Effector CD4-positive, alpha-beta T cell (primary cell): Measurements from ENCODE around the gene EYA2.

Source experiments
- DNase-seq: peaks from one replicate; pipeline ENCODE4 v3.0.0-alpha.2; 2020

Gene EYA2

DNA sequence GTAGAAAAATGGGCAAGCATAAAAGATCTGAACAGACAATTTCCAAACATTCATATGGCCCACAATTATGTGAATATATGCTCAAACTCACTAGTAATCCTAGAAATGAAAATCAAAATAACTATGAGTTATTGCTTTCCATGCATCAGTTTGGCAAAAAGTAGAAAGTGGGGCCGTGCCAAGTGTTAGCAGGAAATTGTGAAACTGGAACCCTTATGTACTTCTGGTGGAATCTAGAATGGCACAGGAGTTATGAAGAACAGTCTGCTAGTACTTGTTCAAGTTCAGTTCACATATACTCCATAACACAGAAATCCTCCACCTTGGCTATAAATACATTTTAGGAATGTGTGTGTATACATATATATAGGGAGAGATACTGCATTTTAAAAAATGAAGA lies 89.8 kb downstream of the EYA2 start:
- DNase-seq, result no peak

DNA sequence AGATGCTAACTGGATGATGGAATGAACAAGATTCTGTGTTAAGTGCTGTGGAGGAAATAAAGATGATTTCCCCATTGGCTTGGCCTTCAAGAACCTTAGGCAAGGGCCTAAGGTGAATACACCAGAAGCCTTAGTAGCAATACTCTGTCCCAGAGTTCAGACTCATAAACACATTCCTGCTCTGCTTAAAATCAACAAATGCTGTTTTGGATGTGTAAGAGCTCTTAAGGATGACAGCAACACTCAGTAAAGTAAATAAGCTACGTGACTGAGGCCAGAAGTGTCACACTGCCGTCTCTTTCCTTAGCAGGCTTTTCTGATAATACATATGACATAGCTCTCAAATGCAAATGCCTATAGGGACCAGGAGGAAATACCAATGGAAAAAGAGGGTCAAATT lies 90.6 kb downstream of the EYA2 start:
- no peak for DNase-seq

GRCh38 chr20:46985671-46986070 lies 91.0 kb downstream of the EYA2 start:
- DNase-seq, result no peak

GRCh38 chr20:46987001-46987400 lies 92.4 kb downstream of the EYA2 start:
- no peak for DNase-seq

DNA sequence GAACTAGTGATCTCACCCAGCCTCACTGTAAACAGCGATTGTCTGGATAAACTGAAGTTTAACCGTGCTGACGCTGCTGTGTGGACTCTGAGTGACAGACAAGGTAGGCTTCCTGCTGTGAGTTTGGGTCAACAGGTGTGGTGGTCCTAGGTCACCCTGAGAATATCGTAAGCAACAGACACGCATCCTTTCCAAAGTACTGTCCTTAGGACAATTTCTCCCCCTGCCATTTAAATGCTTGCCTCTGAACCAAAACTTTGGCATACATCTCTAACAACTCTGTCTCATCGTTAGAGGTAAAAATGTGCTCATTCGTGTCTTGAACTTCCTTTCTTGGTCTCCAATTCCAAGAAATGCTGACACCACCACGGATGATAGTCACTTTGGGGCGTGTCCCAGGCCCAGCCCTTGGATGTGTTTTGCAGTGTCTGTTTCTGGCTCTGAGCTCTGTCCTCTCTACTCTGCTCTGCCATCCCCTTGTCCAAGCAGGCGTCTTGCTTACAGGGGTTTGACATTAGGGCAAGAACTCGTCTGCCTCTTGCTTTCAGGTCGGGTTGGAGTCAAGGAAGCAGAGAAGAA lies 95.5 kb downstream of the EYA2 start:
- no peak for DNase-seq

GRCh38 chr20:46990596-46991104 lies 96.0 kb downstream of the EYA2 start:
- DNase-seq, result no peak

GRCh38 chr20:46991168-46991567 lies 96.5 kb downstream of the EYA2 start:
- no peak for DNase-seq

GRCh38 chr20:46991880-46992639 lies 97.4 kb downstream of the EYA2 start:
- DNase-seq, result no peak

DNA sequence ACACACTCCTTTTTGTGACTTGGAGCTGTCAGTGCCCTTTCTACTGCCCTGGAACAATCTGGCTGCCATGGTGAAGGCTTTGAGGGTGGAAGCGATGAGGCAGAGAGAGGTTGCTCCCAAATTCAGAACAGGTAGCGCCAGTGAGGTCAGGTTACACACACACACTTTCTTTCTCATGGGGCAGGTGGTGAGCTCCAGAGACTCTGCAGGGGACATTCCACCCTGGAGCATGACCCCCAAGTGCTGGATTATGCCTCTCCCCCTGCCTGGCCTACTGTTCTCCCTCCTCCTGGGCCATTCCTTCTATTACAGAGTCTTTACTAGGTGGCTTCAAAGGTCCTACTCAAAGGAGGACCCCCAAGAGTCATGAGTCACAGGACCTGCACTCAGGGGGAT lies 98.0 kb downstream of the EYA2 start:
- no peak for DNase-seq

- DNase-seq, result no peak
Observed at GRCh38 chr20:46993465-46994095, 98.9 kb downstream of the EYA2 start.

- no peak for DNase-seq
Observed at GRCh38 chr20:46994341-46994740, 99.7 kb downstream of the EYA2 start.

DNA sequence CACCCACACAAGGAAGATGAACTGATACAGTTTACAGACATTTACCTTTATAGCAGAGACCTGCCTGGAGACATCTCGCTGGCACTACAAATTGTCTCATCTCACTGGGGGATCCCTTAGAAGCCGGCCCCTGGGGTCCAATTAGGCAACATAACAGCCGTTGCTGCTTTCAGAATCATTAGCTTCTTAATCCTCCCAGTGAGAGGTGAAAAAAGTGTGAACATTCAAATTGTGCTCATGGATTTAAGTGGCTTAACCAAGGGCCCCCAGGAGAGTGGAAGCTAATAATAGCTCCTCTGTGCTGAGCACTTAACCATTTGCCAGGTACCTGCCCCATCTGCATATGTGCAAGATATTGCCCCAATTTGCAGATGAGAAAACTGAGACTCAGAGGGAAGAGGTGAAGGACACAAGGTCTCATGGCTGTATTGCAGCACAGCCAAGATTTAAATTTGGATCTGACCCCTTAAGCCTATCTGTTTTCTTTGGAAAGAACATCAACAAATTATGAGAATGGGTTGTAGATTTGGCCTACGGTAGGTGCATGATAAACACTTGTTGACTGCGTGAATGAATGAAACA lies 101.0 kb downstream of the EYA2 start:
- no peak for DNase-seq

GRCh38 chr20:46997187-46997586 lies 102.5 kb downstream of the EYA2 start:
- no peak for DNase-seq

GRCh38 chr20:46998477-46999240 lies 104.0 kb downstream of the EYA2 start:
- no peak for DNase-seq

GRCh38 chr20:46999801-47000465 lies 105.3 kb downstream of the EYA2 start:
- DNase-seq, result no peak

GRCh38 chr20:47003223-47003622 lies 108.6 kb downstream of the EYA2 start:
- no peak for DNase-seq

DNA sequence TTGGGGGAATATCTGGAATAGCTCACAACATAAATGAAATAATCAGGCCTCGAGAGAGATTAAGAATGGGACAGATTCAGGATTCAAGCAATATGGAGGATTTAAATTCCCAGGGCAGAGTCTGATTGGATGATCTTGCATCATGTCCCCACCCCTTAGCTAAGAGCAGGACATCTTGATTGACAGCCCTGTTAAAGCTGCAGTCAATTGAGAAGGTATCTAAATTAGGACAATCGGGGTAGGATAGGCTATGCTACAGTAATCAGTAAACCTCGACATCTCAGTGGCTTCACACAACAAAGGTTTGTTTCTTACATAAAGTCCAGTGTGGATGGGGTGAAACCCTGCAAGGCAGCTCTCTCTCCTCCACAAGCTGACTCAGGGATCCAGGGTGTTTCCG lies 109.5 kb downstream of the EYA2 start:
- no peak for DNase-seq

- DNase-seq, result no peak
Observed at GRCh38 chr20:47007826-47008655, 113.4 kb downstream of the EYA2 start.

DNA sequence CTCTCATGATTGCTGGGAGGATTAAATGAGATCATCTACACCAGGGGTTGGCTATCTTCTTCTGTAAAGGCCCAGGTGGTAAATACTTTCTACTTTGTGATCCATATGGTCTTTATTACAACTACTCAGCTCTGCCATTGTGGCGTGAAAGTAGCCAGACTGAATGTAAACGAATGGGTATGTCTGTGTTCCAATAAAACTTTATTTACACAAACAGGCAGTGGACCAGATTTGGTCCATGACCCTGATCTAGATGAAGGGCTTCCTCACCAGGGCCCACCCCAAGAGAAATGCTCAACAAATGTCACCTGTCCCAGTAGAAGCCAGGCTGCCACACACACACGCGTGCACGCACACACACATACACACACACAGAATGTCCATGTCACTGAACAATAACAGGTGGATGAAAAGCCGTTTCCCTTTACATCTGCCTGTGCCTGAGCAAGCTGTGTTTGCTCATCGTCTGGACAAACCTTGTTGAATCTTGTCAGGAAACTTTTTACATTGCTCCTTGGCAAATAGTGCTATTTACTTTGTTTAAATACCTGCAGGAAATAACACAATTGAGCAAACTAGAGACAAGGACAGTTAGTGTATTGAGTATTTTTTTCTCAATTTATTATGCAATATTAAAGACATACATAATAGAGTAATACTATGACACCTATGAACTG lies 114.3 kb downstream of the EYA2 start:
- no peak for DNase-seq

DNA sequence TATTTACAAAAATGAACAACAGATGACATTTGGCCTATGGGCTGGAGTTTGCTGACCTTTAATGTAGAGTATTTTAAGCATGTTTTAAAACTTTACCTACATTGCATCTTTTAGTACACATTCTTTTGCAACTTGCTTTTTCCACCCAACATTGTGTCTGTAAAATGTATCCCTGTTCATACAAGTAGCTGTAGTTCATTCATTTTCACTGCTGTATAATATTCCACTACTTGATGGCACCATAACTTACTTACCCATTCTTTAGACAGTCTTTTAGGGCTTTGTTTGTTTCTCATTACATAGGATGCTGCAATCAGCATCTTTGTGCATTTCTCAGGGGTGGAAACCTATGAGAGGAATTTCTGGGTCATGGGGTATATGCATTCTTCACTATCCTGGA lies 115.1 kb downstream of the EYA2 start:
- no peak for DNase-seq

DNA sequence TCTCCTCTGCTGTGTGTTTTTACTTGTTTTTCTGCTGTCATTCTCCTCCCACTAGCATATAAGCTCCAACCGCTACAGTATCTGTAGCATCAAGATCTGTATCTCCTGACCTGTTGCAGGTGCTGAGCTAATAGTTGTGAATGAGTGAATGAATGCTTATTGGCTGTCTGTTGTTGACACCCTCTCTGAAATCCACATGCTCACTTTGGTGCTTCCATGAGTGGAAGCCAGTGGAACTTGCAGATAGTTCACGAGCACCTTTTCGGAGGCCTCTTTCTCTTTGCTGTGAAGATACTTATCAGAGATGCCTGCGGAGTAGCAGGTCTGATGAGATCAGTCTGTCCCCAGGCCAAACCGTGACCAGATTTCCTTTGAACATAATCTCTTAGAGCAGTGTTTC lies 117.3 kb downstream of the EYA2 start:
- no peak for DNase-seq
